ENCODE data around the gene SPON2. TPM values are rescaled to one million over a fixed set of nuclear protein-coding genes. Genes with fewer than 3 reads are reported as not detected.

Gene SPON2
- total RNA-seq, 5 donors from 2014 or later (not counting 1 experiment from before 2014, with no cell fraction given), result 13.6 to 39.8 (median 18.9) TPM

- peak; percentile 83 to 86 (median 84) for ATAC-seq (replicated peaks in 1 of 4)
- peaks cover 27 to 58% (median 48%) of the 10 kb centered on the region in 3 donors for H3K4me1 Mint-ChIP-seq
- Histone ChIP-seq H3K4me3 (ENCODE audit: control insufficient read depth in 1 of 2, extremely low read depth in 1 of 2, low read length in 1 of 2) (peak overlapping the region in 1 of 2 donors; percentile 69), H3K9me3 (no peaks in the 10 kb centered on the region), H3K4me1 (ENCODE audit: control insufficient read depth in 1 of 2, extremely low read depth in 1 of 2, insufficient read depth in 2 of 2, low read length in 2 of 2) (peaks cover 10 to 88% of the 10 kb centered on the region in 2 experiments), H3K27ac (ENCODE audit: low read length) (peak overlapping the region; percentile 92), H3K36me3 (ENCODE audit: control insufficient read depth in 2 of 2, extremely low read depth in 1 of 2, insufficient read depth in 1 of 2, low read length in 1 of 2) (peaks cover 6 to 7% of the 10 kb centered on the region in 2 donors), H3K27me3 (replicated peaks in 1 of 2; ENCODE audit: control insufficient read depth in 2 of 2, extremely low read depth in 1 of 2, insufficient read depth in 2 of 2, low read length in 1 of 2) (no peaks in the 10 kb centered on the region)
- ChIA-PET POLR2A (interaction anchor here in 1 of 2 donors (0.5 to 0.7 kb wide), 2 partner anchors 25 to 129 kb away, joined by 3 to 9 read pairs; no protein-coding TSS in a partner anchor), CTCF (interaction anchor here (0.6 to 2.1 kb wide), 10 partner anchors 10 to 145 kb away, joined by 3 to 8 read pairs (median 4); partner anchors contain the start of genes MAEA (in 1 of the 2) and UVSSA (in 1 of the 2))
- DNase-seq, result peak; percentile 75 to 94 (median 87)
- H3K36me3 Mint-ChIP-seq, result peaks cover 4% of the 10 kb centered on the region
- no peaks in the 10 kb centered on the region for H3K27me3 Mint-ChIP-seq
- WGBS (ENCODE audit: insufficient coverage), result 2% methylated on average over 22 of the region's 26 CpGs
- H3K27ac Mint-ChIP-seq, result peak overlapping the region; percentile 90 to 97
- H3K9me3 Mint-ChIP-seq, result no peaks in the 10 kb centered on the region
- peak overlapping the region; percentile 64 to 83 (median 82) for H3K4me3 Mint-ChIP-seq
These were observed 29.6 kb upstream of the SPON2 start for GRCh38 chr4:1201851-1202525.

- peak overlapping the region; percentile 39 to 97 for H3K27ac Mint-ChIP-seq
- peak overlapping the region; percentile 92 for H3K27ac ChIP-seq (ENCODE audit: low read length)
- H3K4me3 Mint-ChIP-seq, result peak overlapping the region; percentile 64 to 83 (median 82)
- no peaks in the 10 kb centered on the region for H3K9me3 ChIP-seq
- peaks cover 27 to 62% (median 50%) of the 10 kb centered on the region in 3 donors for H3K4me1 Mint-ChIP-seq
- peak overlapping the region; percentile 69 to 86 for H3K4me3 ChIP-seq (ENCODE audit: control insufficient read depth in 1 of 2, extremely low read depth in 1 of 2, low read length in 1 of 2)
- no peaks in the 10 kb centered on the region for H3K27me3 ChIP-seq (replicated peaks in 1 of 2; ENCODE audit: control insufficient read depth in 2 of 2, extremely low read depth in 1 of 2, insufficient read depth in 2 of 2, low read length in 1 of 2)
- WGBS (ENCODE audit: insufficient coverage), result 19% methylated on average over 11 of the region's 20 CpGs
- H3K9me3 Mint-ChIP-seq, result no peaks in the 10 kb centered on the region
- CTCF ChIA-PET, result interaction anchor here in 1 of 2 donors (0.7 kb wide), 1 partner anchor 11 kb away, joined by 3 read pairs; no protein-coding TSS in a partner anchor
- POLR2A ChIA-PET, result interaction anchor here in 1 of 2 donors (0.7 kb wide), 1 partner anchor 24 kb away, joined by 6 read pairs; no protein-coding TSS in a partner anchor
- H3K4me1 ChIP-seq (ENCODE audit: control insufficient read depth in 1 of 2, extremely low read depth in 1 of 2, insufficient read depth in 2 of 2, low read length in 2 of 2), result peaks cover 10 to 88% of the 10 kb centered on the region in 2 experiments
- peak in 3 of 35 experiments; percentile 15 to 48 (median 25) for DNase-seq
- H3K36me3 ChIP-seq (ENCODE audit: control insufficient read depth in 2 of 2, extremely low read depth in 1 of 2, insufficient read depth in 1 of 2, low read length in 1 of 2), result peaks cover 15 to 20% of the 10 kb centered on the region in 2 donors
- H3K36me3 Mint-ChIP-seq, result peaks cover 9% of the 10 kb centered on the region
- no peak for ATAC-seq (replicated peaks in 1 of 4)
- no peaks in the 10 kb centered on the region for H3K27me3 Mint-ChIP-seq
These were observed 28.1 kb upstream of the SPON2 start for GRCh38 chr4:1200425-1201035.

- H3K4me1 ChIP-seq (ENCODE audit: control insufficient read depth in 1 of 2, extremely low read depth in 1 of 2, insufficient read depth in 2 of 2, low read length in 2 of 2), result peaks cover 10 to 85% of the 10 kb centered on the region in 2 experiments
- no peaks in the 10 kb centered on the region for H3K27me3 Mint-ChIP-seq
- H3K27ac ChIP-seq (ENCODE audit: low read length), result peak overlapping the region; percentile 92
- H3K9me3 Mint-ChIP-seq, result no peaks in the 10 kb centered on the region
- H3K27ac Mint-ChIP-seq, result peak overlapping the region; percentile 39 to 97
- no peaks in the 10 kb centered on the region for H3K27me3 ChIP-seq (replicated peaks in 1 of 2; ENCODE audit: control insufficient read depth in 2 of 2, extremely low read depth in 1 of 2, insufficient read depth in 2 of 2, low read length in 1 of 2)
- no peaks in the 10 kb centered on the region for H3K9me3 ChIP-seq
- DNase-seq, result peak in 1 of 35 experiments; percentile 16
- H3K4me3 Mint-ChIP-seq, result peak overlapping the region; percentile 64 to 83 (median 82)
- H3K36me3 ChIP-seq (ENCODE audit: control insufficient read depth in 2 of 2, extremely low read depth in 1 of 2, insufficient read depth in 1 of 2, low read length in 1 of 2), result peaks cover 15 to 20% of the 10 kb centered on the region in 2 donors
- H3K4me3 ChIP-seq (ENCODE audit: control insufficient read depth in 1 of 2, extremely low read depth in 1 of 2, low read length in 1 of 2), result peak overlapping the region in 1 of 2 donors; percentile 69
- peaks cover 27 to 59% (median 48%) of the 10 kb centered on the region in 3 donors for H3K4me1 Mint-ChIP-seq
- CTCF ChIA-PET, result interaction anchor here (0.5 to 0.7 kb wide), 2 partner anchors 10 to 50 kb away, joined by 3 read pairs; no protein-coding TSS in a partner anchor
- H3K36me3 Mint-ChIP-seq, result peaks cover 9% of the 10 kb centered on the region
- 86% methylated on average over 15 of the region's 27 CpGs for WGBS (ENCODE audit: insufficient coverage)
- no peak for ATAC-seq (replicated peaks in 1 of 4)
- POLR2A ChIA-PET, result interaction anchor here in 1 of 2 donors (0.7 kb wide), 1 partner anchor 23 kb away, joined by 6 read pairs; no protein-coding TSS in a partner anchor
These were observed 27.4 kb upstream of the SPON2 start for GRCh38 chr4:1199556-1200331.

GRCh38 chr4:1198098-1198844, 25.9 kb upstream of the SPON2 start:
- WGBS (ENCODE audit: insufficient coverage), result 92% methylated on average over 14 of the region's 24 CpGs
- H3K27me3 ChIP-seq (replicated peaks in 1 of 2; ENCODE audit: control insufficient read depth in 2 of 2, extremely low read depth in 1 of 2, insufficient read depth in 2 of 2, low read length in 1 of 2), result no peaks in the 10 kb centered on the region
- POLR2A ChIA-PET, result interaction anchor here (0.6 to 0.7 kb wide), 2 partner anchors 23 to 29 kb away, joined by 3 to 5 read pairs; no protein-coding TSS in a partner anchor
- H3K9me3 ChIP-seq, result no peaks in the 10 kb centered on the region
- H3K27ac Mint-ChIP-seq, result peak overlapping the region in 1 of 2 donors; percentile 1
- no peaks in the 10 kb centered on the region for H3K9me3 Mint-ChIP-seq
- no peak for ATAC-seq (replicated peaks in 1 of 4)
- H3K4me1 ChIP-seq (ENCODE audit: control insufficient read depth in 1 of 2, extremely low read depth in 1 of 2, insufficient read depth in 2 of 2, low read length in 2 of 2), result peaks cover 10 to 81% of the 10 kb centered on the region in 2 experiments
- CTCF ChIA-PET, result interaction anchor here in 1 of 2 donors (0.6 kb wide), 1 partner anchor 372 kb away, joined by 6 read pairs; the partner anchor contains the start of gene CPLX1
- peaks cover 9% of the 10 kb centered on the region for H3K36me3 Mint-ChIP-seq
- DNase-seq, result peak in 1 of 35 experiments; percentile 2
- H3K27me3 Mint-ChIP-seq, result no peaks in the 10 kb centered on the region
- H3K4me3 Mint-ChIP-seq, result peak overlapping the region in 1 of 3 donors; percentile 5
- H3K4me3 ChIP-seq (ENCODE audit: control insufficient read depth in 1 of 2, extremely low read depth in 1 of 2, low read length in 1 of 2), result no peak overlapping the region
- H3K27ac ChIP-seq (ENCODE audit: low read length), result no peak overlapping the region
- peaks cover 18 to 45% (median 35%) of the 10 kb centered on the region in 3 donors for H3K4me1 Mint-ChIP-seq
- peaks cover 13 to 20% of the 10 kb centered on the region in 2 donors for H3K36me3 ChIP-seq (ENCODE audit: control insufficient read depth in 2 of 2, extremely low read depth in 1 of 2, insufficient read depth in 1 of 2, low read length in 1 of 2)

GRCh38 chr4:1196421-1197183, 24.2 kb upstream of the SPON2 start:
- H3K4me1 Mint-ChIP-seq, result peaks cover 6 to 28% (median 20%) of the 10 kb centered on the region in 3 donors
- ChIA-PET POLR2A (no interaction called here), CTCF (interaction anchor here in 1 of 2 donors (0.6 to 0.9 kb wide), 2 partner anchors 29 to 52 kb away, joined by 3 read pairs; no protein-coding TSS in a partner anchor)
- no peaks in the 10 kb centered on the region for H3K9me3 Mint-ChIP-seq
- H3K27ac Mint-ChIP-seq, result no peak overlapping the region
- H3K4me3 ChIP-seq (ENCODE audit: control insufficient read depth in 1 of 2, extremely low read depth in 1 of 2, low read length in 1 of 2), result no peak overlapping the region
- H3K4me1 ChIP-seq (ENCODE audit: control insufficient read depth in 1 of 2, extremely low read depth in 1 of 2, insufficient read depth in 2 of 2, low read length in 2 of 2), result peaks cover 7 to 68% of the 10 kb centered on the region in 2 experiments
- no peak overlapping the region for H3K4me3 Mint-ChIP-seq
- no peak for ATAC-seq (replicated peaks in 1 of 4)
- H3K27me3 Mint-ChIP-seq, result no peaks in the 10 kb centered on the region
- H3K9me3 ChIP-seq, result no peaks in the 10 kb centered on the region
- H3K36me3 Mint-ChIP-seq, result peaks cover 9% of the 10 kb centered on the region
- 93% methylated on average over 5 of the region's 13 CpGs for WGBS (ENCODE audit: insufficient coverage)
- H3K27ac ChIP-seq (ENCODE audit: low read length), result no peak overlapping the region
- peak in 2 of 35 experiments; percentile 2 to 16 for DNase-seq
- H3K27me3 ChIP-seq (replicated peaks in 1 of 2; ENCODE audit: control insufficient read depth in 2 of 2, extremely low read depth in 1 of 2, insufficient read depth in 2 of 2, low read length in 1 of 2), result no peaks in the 10 kb centered on the region
- peaks cover 13 to 20% of the 10 kb centered on the region in 2 donors for H3K36me3 ChIP-seq (ENCODE audit: control insufficient read depth in 2 of 2, extremely low read depth in 1 of 2, insufficient read depth in 1 of 2, low read length in 1 of 2)

All from T-cell (primary cell).